GM23338 (cell line): ENCODE results near the gene SUSD4. TPM values are rescaled to one million over a fixed set of nuclear protein-coding genes. Genes with fewer than 3 reads are reported as not detected.

Experiments used
- ATAC-seq: fragments of 200-7000 bp; cut with Tn5 transposase; 3 replicates; pipeline ENCODE4 v1.9.1; 2020
- DNase-seq: peaks from one replicate; pipeline ENCODE4 v3.0.0-alpha.2; 2015; ENCODE audit warnings: low spot score
- H2AFZ ChIP-seq: fragments of 200-600 bp; sonication (generic); 2 replicates; pipeline ENCODE4 v1.8.0; 2016; ENCODE audit warnings: antibody characterized with exemption, mild to moderate bottlenecking, moderate library complexity
- H3F3A ChIP-seq: fragments of 200-600 bp; sonication (generic); replicated peaks from 2 replicates; pipeline ENCODE4 v1.8.0; 2017; ENCODE audit warnings: antibody characterized with exemption, mixed run types, low read depth
- H3K27ac ChIP-seq: fragments of 200-600 bp; sonication (generic); 2 replicates; pipeline ENCODE4 v1.6.1; 2016; ENCODE audit warnings: low read depth
- H3K27me3 ChIP-seq: fragments of 200-600 bp; sonication (generic); 2 replicates; pipeline ENCODE4 v1.8.0; 2016; ENCODE audit warnings: mild to moderate bottlenecking, mixed run types, moderate library complexity; ENCODE audit not compliant: insufficient read depth
- H3K36me3 ChIP-seq: fragments of 200-600 bp; sonication (generic); 2 replicates; pipeline ENCODE4 v1.8.0; 2016; ENCODE audit warnings: mild to moderate bottlenecking; ENCODE audit not compliant: insufficient read depth
- H3K4me1 ChIP-seq: fragments of 200-600 bp; sonication (generic); 2 replicates; pipeline ENCODE4 v1.8.0; 2016; ENCODE audit warnings: mild to moderate bottlenecking, moderate library complexity; ENCODE audit not compliant: insufficient read depth
- H3K4me2 ChIP-seq: fragments of 200-600 bp; sonication (generic); 2 replicates; pipeline ENCODE4 v1.7.1; 2017; ENCODE audit warnings: mixed run types
- H3K4me3 ChIP-seq: fragments of 200-600 bp; sonication (generic); 2 replicates; pipeline ENCODE4 v1.6.1; 2016; ENCODE audit warnings: mixed run types
- H3K79me2 ChIP-seq: fragments of 200-600 bp; sonication (generic); replicated peaks from 2 replicates; pipeline ENCODE4 v1.8.0; 2017; ENCODE audit warnings: mild to moderate bottlenecking; ENCODE audit not compliant: insufficient read depth
- H3K9me2 ChIP-seq: fragments of 200-600 bp; sonication (generic); 2 replicates; pipeline ENCODE4 v1.8.0; 2017; ENCODE audit not compliant: insufficient read depth
- H4K20me1 ChIP-seq: fragments of 200-600 bp; sonication (generic); replicated peaks from 2 replicates; pipeline ENCODE4 v1.8.0; 2017; ENCODE audit warnings: mild to moderate bottlenecking; ENCODE audit not compliant: insufficient read depth
- H3K27ac Mint-ChIP-seq: 2 replicates; pipeline ENCODE4 v1.8.0; 2020; ENCODE audit warnings: inconsistent platforms, mild to moderate bottlenecking, moderate library complexity, mixed read lengths
- H3K27me3 Mint-ChIP-seq: 3 replicates; pipeline ENCODE4 v1.8.0; 2022; ENCODE audit warnings: low read depth, mild to moderate bottlenecking, moderate library complexity, mixed read lengths, inconsistent platforms; ENCODE audit not compliant: insufficient read depth, poor library complexity
- H3K36me3 Mint-ChIP-seq: 3 replicates; pipeline ENCODE4 v1.8.0; 2021; ENCODE audit warnings: low read depth, mild to moderate bottlenecking, inconsistent platforms, moderate library complexity, mixed read lengths
- H3K4me1 Mint-ChIP-seq: 3 replicates; pipeline ENCODE4 v1.8.0; 2020; ENCODE audit warnings: mild to moderate bottlenecking, inconsistent platforms, mixed read lengths
- H3K4me3 Mint-ChIP-seq: 3 replicates; pipeline ENCODE4 v1.8.0; 2021; ENCODE audit warnings: moderate library complexity, mild to moderate bottlenecking, inconsistent platforms, mixed read lengths
- H3K9me3 Mint-ChIP-seq: 3 replicates; pipeline ENCODE4 v1.8.0; 2020; ENCODE audit warnings: moderate library complexity, mild to moderate bottlenecking, inconsistent platforms, mixed read lengths
- CREB1 ChIP-seq: fragments of 250-450 bp; sonication (Bioruptor Pico); IDR thresholded peaks from 2 replicates; pipeline ENCODE4 v1.5.0; 2020; ENCODE audit warnings: low read depth, mild to moderate bottlenecking, moderate library complexity
- EZH2 ChIP-seq: fragments of 200-600 bp; sonication (generic); IDR thresholded peaks from one replicate; pipeline ENCODE4 v1.8.0; 2017; ENCODE audit warnings: antibody characterized with exemption, mild to moderate bottlenecking, low read depth; ENCODE audit not compliant: unreplicated experiment
- EZH2phosphoT487 ChIP-seq: fragments of 200-600 bp; sonication (generic); IDR thresholded peaks from one replicate; pipeline ENCODE4 v1.8.1; 2018; ENCODE audit warnings: antibody characterized with exemption; ENCODE audit not compliant: unreplicated experiment
- JUNB ChIP-seq: IDR thresholded peaks from one replicate; pipeline ENCODE4 v1.6.1; 2016; ENCODE audit warnings: antibody characterized with exemption; ENCODE audit not compliant: unreplicated experiment
- NANOG ChIP-seq: IDR thresholded peaks from 2 replicates; pipeline ENCODE4 v1.6.1; 2016; ENCODE audit warnings: antibody characterized with exemption, borderline replicate concordance
- POLR2AphosphoS5 ChIP-seq: IDR thresholded peaks from 2 replicates; pipeline ENCODE4 v1.6.1; 2016; ENCODE audit warnings: antibody characterized with exemption, low read depth
- STAT1 ChIP-seq: IDR thresholded peaks from one replicate; pipeline ENCODE4 v1.6.1; 2016; ENCODE audit warnings: antibody characterized with exemption; ENCODE audit not compliant: unreplicated experiment
- ZNF114 ChIP-seq: fragments of 250-450 bp; sonication (Bioruptor Pico); IDR thresholded peaks from 2 replicates; pipeline ENCODE4 v1.5.0; 2020; ENCODE audit warnings: mild to moderate bottlenecking, moderate library complexity
- ZNF331 ChIP-seq: fragments of 250-450 bp; sonication (Bioruptor Pico); IDR thresholded peaks from 2 replicates; pipeline ENCODE4 v1.5.0; 2020; ENCODE audit warnings: low read depth, mild to moderate bottlenecking, moderate library complexity
- polyA plus RNA-seq: library from polyadenylated mRNA; unstranded; fragments of >200 nt; fragmentation: Nextera tagmentation; extraction: Ambion mirVana; gene quantifications from 2 replicates; pipeline ENCODE4 v1.2.1, GENCODE V29; 2016
- total RNA-seq: library from RNA; depleted of rRNA; stranded (reverse); fragments of >200 nt; shearing (Covaris generic); gene quantifications from 2 replicates; pipeline ENCODE4 v1.2.3, GENCODE V29; 2014
- TF ChIP-seq, protein P1 (sequence below): fragments of 250-450 bp; sonication (Bioruptor Pico); IDR thresholded peaks from 2 replicates; pipeline ENCODE4 v1.5.0; 2020; ENCODE audit warnings: mild to moderate bottlenecking, moderate library complexity
- TF ChIP-seq, protein P2 (sequence below): IDR thresholded peaks from one replicate; pipeline ENCODE4 v1.6.1; 2018; ENCODE audit warnings: antibody characterized with exemption; ENCODE audit not compliant: unreplicated experiment
- TF ChIP-seq, protein P3 (sequence below), 2 experiments: fragments of 200-600 bp in 1 of 2; sonication (generic) in 1 of 2; conservative IDR thresholded peaks; 2 replicates each; pipeline versions ENCODE4 v1.5.1 to v1.6.1; 2016 to 2017; ENCODE audit warnings: antibody characterized with exemption in 2 of 2, low read depth in 2 of 2, mild to moderate bottlenecking in 2 of 2, moderate library complexity in 1 of 2
- TF ChIP-seq, protein P4 (sequence below): IDR thresholded peaks from 2 replicates; pipeline ENCODE4 v1.6.1; 2016; ENCODE audit warnings: antibody characterized with exemption

Gene SUSD4
- total and polyA plus RNA-seq, 2 experiments from 2014 or later: 2.3 to 3.6 TPM

DNA sequence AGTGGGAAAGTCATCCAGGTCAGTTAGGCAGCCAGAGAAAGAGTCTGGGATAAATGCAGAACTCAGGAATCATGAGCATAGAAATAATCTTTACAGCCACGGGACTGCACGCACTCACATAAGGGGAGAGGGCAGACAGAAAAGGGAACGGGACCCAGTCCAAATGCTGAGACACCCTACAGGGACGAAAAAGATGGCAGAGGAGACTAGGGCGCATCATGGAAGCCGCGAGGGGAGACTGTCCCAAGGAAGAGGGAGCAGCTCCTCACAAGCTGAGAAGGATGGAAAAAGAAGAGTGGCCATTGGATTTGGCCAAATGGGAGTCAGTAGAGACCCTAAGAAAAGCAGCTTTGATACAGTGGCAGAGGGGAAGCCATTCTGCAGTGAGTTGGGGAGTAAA is 118.0 kb downstream of the SUSD4 start (continued):
- no peak for TF ChIP-seq EZH2phosphoT487

DNA sequence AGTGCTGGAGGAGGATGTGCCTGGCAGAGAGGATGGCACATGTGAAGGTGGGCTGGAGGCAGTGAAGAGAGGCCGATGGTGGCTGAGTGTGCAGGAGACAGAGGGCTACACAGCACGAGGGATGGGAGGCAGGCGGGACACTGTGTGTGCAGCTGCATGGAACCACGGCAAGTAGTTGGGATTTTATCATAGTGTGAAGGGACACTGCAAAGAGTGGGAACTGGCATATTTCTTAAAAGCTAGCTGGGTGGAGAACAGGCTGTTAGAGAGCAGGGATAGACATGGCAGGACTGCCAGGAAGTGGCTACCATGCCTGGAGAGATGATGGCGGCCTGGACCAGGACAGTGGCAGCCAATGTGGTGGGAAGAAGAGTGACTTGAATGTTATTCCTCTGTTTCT is 118.6 kb downstream of the SUSD4 start:
- no peaks in the 10 kb centered on the region for H3K9me3 Mint-ChIP-seq
- H3K36me3 Mint-ChIP-seq: no peaks in the 10 kb centered on the region
- H3K79me2 ChIP-seq: no peaks in the 10 kb centered on the region
- no peak overlapping the region for H3K4me2 ChIP-seq
- ATAC-seq: no peak
- H4K20me1 ChIP-seq: no peaks in the 10 kb centered on the region; the same call in 1 of the 2 replicates
- no peak overlapping the region for H3K4me3 Mint-ChIP-seq
- H2AFZ ChIP-seq: no peak overlapping the region
- no peak overlapping the region for H3K27ac ChIP-seq
- H3K36me3 ChIP-seq: no peaks in the 10 kb centered on the region
- no peak for DNase-seq
- no peaks in the 10 kb centered on the region for H3K4me1 ChIP-seq
- H3K9me2 ChIP-seq: no peaks in the 10 kb centered on the region
- TF ChIP-seq STAT1: no peak
- no peak for TF ChIP-seq EZH2phosphoT487
- no peak for TF ChIP-seq CREB1 (CRISPR knock-in tag)
- TF ChIP-seq, protein P1, sequence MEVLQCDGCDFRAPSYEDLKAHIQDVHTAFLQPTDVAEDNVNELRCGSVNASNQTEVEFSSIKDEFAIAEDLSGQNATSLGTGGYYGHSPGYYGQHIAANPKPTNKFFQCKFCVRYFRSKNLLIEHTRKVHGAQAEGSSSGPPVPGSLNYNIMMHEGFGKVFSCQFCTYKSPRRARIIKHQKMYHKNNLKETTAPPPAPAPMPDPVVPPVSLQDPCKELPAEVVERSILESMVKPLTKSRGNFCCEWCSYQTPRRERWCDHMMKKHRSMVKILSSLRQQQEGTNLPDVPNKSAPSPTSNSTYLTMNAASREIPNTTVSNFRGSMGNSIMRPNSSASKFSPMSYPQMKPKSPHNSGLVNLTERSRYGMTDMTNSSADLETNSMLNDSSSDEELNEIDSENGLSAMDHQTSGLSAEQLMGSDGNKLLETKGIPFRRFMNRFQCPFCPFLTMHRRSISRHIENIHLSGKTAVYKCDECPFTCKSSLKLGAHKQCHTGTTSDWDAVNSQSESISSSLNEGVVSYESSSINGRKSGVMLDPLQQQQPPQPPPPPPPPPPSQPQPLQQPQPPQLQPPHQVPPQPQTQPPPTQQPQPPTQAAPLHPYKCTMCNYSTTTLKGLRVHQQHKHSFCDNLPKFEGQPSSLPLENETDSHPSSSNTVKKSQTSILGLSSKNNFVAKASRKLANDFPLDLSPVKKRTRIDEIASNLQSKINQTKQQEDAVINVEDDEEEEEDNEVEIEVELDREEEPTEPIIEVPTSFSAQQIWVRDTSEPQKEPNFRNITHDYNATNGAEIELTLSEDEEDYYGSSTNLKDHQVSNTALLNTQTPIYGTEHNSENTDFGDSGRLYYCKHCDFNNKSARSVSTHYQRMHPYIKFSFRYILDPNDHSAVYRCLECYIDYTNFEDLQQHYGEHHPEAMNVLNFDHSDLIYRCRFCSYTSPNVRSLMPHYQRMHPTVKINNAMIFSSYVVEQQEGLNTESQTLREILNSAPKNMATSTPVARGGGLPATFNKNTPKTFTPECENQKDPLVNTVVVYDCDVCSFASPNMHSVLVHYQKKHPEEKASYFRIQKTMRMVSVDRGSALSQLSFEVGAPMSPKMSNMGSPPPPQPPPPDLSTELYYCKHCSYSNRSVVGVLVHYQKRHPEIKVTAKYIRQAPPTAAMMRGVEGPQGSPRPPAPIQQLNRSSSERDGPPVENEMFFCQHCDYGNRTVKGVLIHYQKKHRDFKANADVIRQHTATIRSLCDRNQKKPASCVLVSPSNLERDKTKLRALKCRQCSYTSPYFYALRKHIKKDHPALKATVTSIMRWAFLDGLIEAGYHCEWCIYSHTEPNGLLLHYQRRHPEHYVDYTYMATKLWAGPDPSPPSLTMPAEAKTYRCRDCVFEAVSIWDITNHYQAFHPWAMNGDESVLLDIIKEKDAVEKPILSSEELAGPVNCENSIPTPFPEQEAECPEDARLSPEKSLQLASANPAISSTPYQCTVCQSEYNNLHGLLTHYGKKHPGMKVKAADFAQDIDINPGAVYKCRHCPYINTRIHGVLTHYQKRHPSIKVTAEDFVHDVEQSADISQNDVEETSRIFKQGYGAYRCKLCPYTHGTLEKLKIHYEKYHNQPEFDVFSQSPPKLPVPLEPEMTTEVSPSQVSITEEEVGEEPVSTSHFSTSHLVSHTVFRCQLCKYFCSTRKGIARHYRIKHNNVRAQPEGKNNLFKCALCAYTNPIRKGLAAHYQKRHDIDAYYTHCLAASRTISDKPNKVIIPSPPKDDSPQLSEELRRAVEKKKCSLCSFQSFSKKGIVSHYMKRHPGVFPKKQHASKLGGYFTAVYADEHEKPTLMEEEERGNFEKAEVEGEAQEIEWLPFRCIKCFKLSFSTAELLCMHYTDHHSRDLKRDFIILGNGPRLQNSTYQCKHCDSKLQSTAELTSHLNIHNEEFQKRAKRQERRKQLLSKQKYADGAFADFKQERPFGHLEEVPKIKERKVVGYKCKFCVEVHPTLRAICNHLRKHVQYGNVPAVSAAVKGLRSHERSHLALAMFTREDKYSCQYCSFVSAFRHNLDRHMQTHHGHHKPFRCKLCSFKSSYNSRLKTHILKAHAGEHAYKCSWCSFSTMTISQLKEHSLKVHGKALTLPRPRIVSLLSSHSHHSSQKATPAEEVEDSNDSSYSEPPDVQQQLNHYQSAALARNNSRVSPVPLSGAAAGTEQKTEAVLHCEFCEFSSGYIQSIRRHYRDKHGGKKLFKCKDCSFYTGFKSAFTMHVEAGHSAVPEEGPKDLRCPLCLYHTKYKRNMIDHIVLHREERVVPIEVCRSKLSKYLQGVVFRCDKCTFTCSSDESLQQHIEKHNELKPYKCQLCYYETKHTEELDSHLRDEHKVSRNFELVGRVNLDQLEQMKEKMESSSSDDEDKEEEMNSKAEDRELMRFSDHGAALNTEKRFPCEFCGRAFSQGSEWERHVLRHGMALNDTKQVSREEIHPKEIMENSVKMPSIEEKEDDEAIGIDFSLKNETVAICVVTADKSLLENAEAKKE (CRISPR knock-in tag): no peak
- TF ChIP-seq, protein P2, sequence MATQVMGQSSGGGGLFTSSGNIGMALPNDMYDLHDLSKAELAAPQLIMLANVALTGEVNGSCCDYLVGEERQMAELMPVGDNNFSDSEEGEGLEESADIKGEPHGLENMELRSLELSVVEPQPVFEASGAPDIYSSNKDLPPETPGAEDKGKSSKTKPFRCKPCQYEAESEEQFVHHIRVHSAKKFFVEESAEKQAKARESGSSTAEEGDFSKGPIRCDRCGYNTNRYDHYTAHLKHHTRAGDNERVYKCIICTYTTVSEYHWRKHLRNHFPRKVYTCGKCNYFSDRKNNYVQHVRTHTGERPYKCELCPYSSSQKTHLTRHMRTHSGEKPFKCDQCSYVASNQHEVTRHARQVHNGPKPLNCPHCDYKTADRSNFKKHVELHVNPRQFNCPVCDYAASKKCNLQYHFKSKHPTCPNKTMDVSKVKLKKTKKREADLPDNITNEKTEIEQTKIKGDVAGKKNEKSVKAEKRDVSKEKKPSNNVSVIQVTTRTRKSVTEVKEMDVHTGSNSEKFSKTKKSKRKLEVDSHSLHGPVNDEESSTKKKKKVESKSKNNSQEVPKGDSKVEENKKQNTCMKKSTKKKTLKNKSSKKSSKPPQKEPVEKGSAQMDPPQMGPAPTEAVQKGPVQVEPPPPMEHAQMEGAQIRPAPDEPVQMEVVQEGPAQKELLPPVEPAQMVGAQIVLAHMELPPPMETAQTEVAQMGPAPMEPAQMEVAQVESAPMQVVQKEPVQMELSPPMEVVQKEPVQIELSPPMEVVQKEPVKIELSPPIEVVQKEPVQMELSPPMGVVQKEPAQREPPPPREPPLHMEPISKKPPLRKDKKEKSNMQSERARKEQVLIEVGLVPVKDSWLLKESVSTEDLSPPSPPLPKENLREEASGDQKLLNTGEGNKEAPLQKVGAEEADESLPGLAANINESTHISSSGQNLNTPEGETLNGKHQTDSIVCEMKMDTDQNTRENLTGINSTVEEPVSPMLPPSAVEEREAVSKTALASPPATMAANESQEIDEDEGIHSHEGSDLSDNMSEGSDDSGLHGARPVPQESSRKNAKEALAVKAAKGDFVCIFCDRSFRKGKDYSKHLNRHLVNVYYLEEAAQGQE: no peak
- TF ChIP-seq ZNF331 (CRISPR knock-in tag): no peak
- no peak for TF ChIP-seq EZH2
- no peak for TF ChIP-seq JUNB
- TF ChIP-seq ZNF114 (CRISPR knock-in tag): no peak
- no peak for TF ChIP-seq NANOG
- TF ChIP-seq, protein P3, sequence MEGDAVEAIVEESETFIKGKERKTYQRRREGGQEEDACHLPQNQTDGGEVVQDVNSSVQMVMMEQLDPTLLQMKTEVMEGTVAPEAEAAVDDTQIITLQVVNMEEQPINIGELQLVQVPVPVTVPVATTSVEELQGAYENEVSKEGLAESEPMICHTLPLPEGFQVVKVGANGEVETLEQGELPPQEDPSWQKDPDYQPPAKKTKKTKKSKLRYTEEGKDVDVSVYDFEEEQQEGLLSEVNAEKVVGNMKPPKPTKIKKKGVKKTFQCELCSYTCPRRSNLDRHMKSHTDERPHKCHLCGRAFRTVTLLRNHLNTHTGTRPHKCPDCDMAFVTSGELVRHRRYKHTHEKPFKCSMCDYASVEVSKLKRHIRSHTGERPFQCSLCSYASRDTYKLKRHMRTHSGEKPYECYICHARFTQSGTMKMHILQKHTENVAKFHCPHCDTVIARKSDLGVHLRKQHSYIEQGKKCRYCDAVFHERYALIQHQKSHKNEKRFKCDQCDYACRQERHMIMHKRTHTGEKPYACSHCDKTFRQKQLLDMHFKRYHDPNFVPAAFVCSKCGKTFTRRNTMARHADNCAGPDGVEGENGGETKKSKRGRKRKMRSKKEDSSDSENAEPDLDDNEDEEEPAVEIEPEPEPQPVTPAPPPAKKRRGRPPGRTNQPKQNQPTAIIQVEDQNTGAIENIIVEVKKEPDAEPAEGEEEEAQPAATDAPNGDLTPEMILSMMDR (conservative IDR thresholded peaks at IDR 0.05; ENCODE audit: low read depth in 2 of 2): no peak
- TF ChIP-seq, protein P4, sequence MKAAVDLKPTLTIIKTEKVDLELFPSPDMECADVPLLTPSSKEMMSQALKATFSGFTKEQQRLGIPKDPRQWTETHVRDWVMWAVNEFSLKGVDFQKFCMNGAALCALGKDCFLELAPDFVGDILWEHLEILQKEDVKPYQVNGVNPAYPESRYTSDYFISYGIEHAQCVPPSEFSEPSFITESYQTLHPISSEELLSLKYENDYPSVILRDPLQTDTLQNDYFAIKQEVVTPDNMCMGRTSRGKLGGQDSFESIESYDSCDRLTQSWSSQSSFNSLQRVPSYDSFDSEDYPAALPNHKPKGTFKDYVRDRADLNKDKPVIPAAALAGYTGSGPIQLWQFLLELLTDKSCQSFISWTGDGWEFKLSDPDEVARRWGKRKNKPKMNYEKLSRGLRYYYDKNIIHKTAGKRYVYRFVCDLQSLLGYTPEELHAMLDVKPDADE: no peak
- TF ChIP-seq POLR2AphosphoS5: no peak
- H3K4me3 ChIP-seq: no peak overlapping the region
- no peaks in the 10 kb centered on the region; the same call in 2 of the 3 replicates for H3K4me1 Mint-ChIP-seq
- H3F3A ChIP-seq: no peaks in the 10 kb centered on the region
- peaks cover 2% of the 10 kb centered on the region for H3K27me3 Mint-ChIP-seq
- H3K27me3 ChIP-seq: no peaks in the 10 kb centered on the region
- no peak overlapping the region for H3K27ac Mint-ChIP-seq
